Measurements from ENCODE around the gene ZNF281.
"Not testable (repeated sequence)": the region's sequence is repeated elsewhere in the genome, so short reads cannot be mapped to it uniquely, and the experiment has no call there.

The ZNF281 gene

GRCh38 chr1:200362421-200362820, 47.4 kb downstream of the ZNF281 start:
- no peak for TF ChIP-seq CTCF (IDR thresholded peaks at IDR 0.05; ENCODE audit: insufficient read depth, low read depth, low read length, missing control alignments)
- no peak overlapping the region for H3K4me3 ChIP-seq (ENCODE audit: low read depth, low read length)
- no peak for DNase-seq (ENCODE audit: low read depth)

GRCh38 chr1:200359610-200360163, 50.1 kb downstream of the ZNF281 start:
- no peak for DNase-seq (ENCODE audit: low read depth)
- TF ChIP-seq CTCF (IDR thresholded peaks at IDR 0.05; ENCODE audit: insufficient read depth, low read depth, low read length, missing control alignments) = no peak
- H3K4me3 ChIP-seq (ENCODE audit: low read depth, low read length) = no peak overlapping the region

- DNase-seq (ENCODE audit: low read depth); H3K4me3 ChIP-seq (ENCODE audit: low read depth, low read length): not testable (repeated sequence)
Observed at GRCh38 chr1:200357925-200358324, 51.9 kb downstream of the ZNF281 start.

DNA sequence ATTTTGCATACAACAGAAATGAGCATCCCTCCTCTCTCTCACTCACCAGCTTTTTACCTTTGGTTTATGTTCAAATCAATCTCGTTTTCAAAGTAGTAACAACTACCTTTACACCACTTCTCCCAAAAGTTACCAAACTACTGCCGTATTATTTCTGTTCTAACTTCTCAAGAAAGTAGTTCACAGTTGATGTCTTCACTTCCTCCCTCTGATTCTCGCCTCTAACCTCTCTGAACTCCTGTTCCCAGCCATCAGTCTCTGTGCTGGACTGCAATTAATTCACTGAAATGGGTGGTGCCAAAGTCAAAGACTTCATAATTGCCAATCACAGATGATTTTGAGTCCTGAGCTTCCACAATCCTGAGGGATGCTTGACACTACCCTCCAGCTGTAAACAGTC, 54.0 kb downstream of the ZNF281 start:
- H3K4me3 ChIP-seq (ENCODE audit: low read depth, low read length) = no peak overlapping the region
- TF ChIP-seq CTCF (IDR thresholded peaks at IDR 0.05; ENCODE audit: insufficient read depth, low read depth, low read length, missing control alignments) = no peak
- peak; percentile 55 for DNase-seq (ENCODE audit: low read depth)

Data from GM12865 (cell line).